NCI-H2171 treated with DMSO at 0.1 percent for 48 hours (cell line): ENCODE results near the gene ANKRD24.
"Not testable (repeated sequence)": the region's sequence is repeated elsewhere in the genome, so short reads cannot be mapped to it uniquely, and the experiment has no call there.

ENCODE experiments used
- DNase-seq: peaks from one replicate; lab custom pipeline; 2025; lab: John Stamatoyannopoulos, UW

Gene ANKRD24

GRCh38 chr19:4173479-4174212 is 8.8 kb upstream of the ANKRD24 start:
- DNase-seq = no peak

GRCh38 chr19:4174213-4174894 is 8.1 kb upstream of the ANKRD24 start:
- no peak for DNase-seq

GRCh38 chr19:4174895-4175668 is 7.4 kb upstream of the ANKRD24 start:
- DNase-seq = no peak

- no peak for DNase-seq
Measured at GRCh38 chr19:4175669-4175931, 6.9 kb upstream of the ANKRD24 start.

- DNase-seq = no peak
Measured at GRCh38 chr19:4177146-4177545, 5.3 kb upstream of the ANKRD24 start.

- no peak for DNase-seq
Measured at GRCh38 chr19:4178990-4179389, 3.5 kb upstream of the ANKRD24 start.

- no peak for DNase-seq
Measured at GRCh38 chr19:4181053-4181508, 1.4 kb upstream of the ANKRD24 start.

- peak; percentile 95 for DNase-seq
Measured at GRCh38 chr19:4183967-4184717, 1.7 kb downstream of the ANKRD24 start.

- DNase-seq = no peak
Measured at GRCh38 chr19:4184718-4185352, 2.3 kb downstream of the ANKRD24 start.

GRCh38 chr19:4185413-4186086 is 3.1 kb downstream of the ANKRD24 start:
- DNase-seq = no peak

- DNase-seq = peak; percentile 77
Measured at GRCh38 chr19:4186087-4186993, 3.9 kb downstream of the ANKRD24 start.

- DNase-seq = no peak
Measured at GRCh38 chr19:4187313-4188122, 5.0 kb downstream of the ANKRD24 start.

- DNase-seq = no peak
Measured at GRCh38 chr19:4189641-4190040, 7.2 kb downstream of the ANKRD24 start.

- DNase-seq = not testable (repeated sequence)
Measured at GRCh38 chr19:4192537-4192936, 10.0 kb downstream of the ANKRD24 start.

- no peak for DNase-seq
Measured at GRCh38 chr19:4194353-4194752, 11.9 kb downstream of the ANKRD24 start.

GRCh38 chr19:4196009-4196408 is 13.5 kb downstream of the ANKRD24 start:
- no peak for DNase-seq

- no peak for DNase-seq
Measured at GRCh38 chr19:4196587-4197148, 14.2 kb downstream of the ANKRD24 start.

GRCh38 chr19:4197228-4197624 is 14.7 kb downstream of the ANKRD24 start:
- no peak for DNase-seq
